ENCODE results near the gene ZNF548.

Gene ZNF548

GRCh38 chr19:57403737-57404563 is 14.3 kb downstream of the ZNF548 start:
- TF ChIP-seq, protein P1, sequence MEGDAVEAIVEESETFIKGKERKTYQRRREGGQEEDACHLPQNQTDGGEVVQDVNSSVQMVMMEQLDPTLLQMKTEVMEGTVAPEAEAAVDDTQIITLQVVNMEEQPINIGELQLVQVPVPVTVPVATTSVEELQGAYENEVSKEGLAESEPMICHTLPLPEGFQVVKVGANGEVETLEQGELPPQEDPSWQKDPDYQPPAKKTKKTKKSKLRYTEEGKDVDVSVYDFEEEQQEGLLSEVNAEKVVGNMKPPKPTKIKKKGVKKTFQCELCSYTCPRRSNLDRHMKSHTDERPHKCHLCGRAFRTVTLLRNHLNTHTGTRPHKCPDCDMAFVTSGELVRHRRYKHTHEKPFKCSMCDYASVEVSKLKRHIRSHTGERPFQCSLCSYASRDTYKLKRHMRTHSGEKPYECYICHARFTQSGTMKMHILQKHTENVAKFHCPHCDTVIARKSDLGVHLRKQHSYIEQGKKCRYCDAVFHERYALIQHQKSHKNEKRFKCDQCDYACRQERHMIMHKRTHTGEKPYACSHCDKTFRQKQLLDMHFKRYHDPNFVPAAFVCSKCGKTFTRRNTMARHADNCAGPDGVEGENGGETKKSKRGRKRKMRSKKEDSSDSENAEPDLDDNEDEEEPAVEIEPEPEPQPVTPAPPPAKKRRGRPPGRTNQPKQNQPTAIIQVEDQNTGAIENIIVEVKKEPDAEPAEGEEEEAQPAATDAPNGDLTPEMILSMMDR (IDR thresholded peaks at IDR 0.05; ENCODE audit: extremely low read depth, missing control alignments), result no peak
- DNase-seq (ENCODE audit: low spot score), result no peak

- TF ChIP-seq, protein P1 (IDR thresholded peaks at IDR 0.05; ENCODE audit: extremely low read depth, missing control alignments), result peak; percentile 82
Measured at GRCh38 chr19:57406516-57407123, 17.0 kb downstream of the ZNF548 start.

DNA sequence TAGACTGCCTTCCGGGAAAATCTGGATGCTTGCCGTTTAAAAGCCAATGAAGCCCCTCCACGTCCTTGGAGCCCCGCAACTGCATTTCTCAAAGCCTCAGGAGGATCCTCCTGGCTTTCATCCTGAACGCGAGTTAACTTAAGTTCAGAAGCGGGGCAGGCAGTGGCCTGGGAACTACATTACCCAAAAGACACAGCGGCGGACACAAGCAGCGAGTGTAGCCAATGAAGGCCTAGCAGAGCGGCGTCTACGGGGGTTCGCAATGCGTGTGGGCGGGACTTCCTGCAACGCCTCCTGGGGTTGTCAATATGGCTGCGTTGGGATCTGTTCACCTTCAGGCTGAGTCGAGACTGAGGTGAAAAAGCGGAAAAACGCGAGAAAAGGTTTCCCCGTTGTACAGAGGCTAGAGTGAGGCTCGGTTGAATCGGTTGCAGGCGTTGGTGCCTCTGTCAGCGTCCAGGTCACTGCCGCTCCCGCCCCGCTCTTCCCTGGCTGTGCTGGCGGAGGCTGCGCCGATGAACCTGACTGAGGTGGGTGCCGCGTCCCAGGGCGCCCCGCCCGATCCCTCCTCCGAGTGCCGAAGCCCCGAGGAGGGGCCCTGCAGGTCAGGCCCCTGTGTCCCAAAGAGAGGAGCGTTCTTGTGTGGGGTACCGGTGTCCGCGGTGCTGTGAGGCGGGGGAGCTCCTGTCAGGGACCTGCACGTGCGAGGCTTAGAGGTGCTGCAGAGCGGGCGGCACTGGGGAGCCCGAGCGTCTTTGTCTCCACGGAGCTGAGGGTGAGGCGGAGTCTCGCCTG is 21.4 kb downstream of the ZNF548 start, which contains the start of gene ZNF17:
Gene ZNF17 (plus strand): TSS at position 285 of the 795 bp plus-strand sequence. CDS start 2,455 bp downstream, outside the sequence.
- DNase-seq (ENCODE audit: low spot score), result peak; percentile 91
- TF ChIP-seq, protein P1 (IDR thresholded peaks at IDR 0.05; ENCODE audit: extremely low read depth, missing control alignments), result no peak

More at GRCh38 chr19:57406516-57407123, 17.0 kb downstream of the ZNF548 start:
- peak; percentile 71 for DNase-seq (ENCODE audit: low spot score)

- TF ChIP-seq, protein P1 (IDR thresholded peaks at IDR 0.05; ENCODE audit: extremely low read depth, missing control alignments), result no peak
- DNase-seq (ENCODE audit: low spot score), result no peak
Measured at GRCh38 chr19:57419439-57419838, 29.8 kb downstream of the ZNF548 start.

- TF ChIP-seq, protein P1 (IDR thresholded peaks at IDR 0.05; ENCODE audit: extremely low read depth, missing control alignments), result no peak
- DNase-seq (ENCODE audit: low spot score), result no peak
Measured at GRCh38 chr19:57421037-57421436, 31.4 kb downstream of the ZNF548 start.

DNA sequence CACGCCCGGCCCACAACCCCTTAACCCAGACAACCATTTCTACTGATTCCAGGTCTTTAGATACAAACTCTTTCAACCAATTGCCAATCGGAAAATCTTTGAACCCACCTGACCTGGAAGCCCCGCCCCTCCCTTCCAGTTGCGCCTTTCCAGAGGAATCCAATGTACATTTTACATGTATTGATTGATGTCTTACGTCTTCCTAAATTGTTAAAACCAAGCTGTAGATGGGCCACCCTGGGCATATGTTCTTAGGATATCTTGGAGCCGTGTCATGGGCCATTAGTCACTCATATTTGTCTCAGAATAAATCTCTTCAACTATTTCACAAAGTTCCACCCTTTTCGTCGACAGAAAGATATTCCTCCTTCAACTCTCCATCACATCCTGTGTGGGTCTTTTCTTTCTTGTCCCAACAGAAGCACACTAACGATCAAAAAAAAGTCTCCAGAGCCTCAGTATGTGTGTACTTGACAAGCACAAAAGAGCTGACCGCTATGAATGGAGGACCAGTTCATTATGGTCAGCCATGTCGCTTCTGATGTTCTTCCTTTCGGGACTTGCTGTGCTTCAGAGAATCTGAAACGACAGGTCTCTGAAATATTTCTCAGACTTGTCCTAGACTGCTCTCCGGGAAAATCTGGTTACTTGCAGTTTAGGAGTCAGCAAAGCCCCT is 44.9 kb downstream of the ZNF548 start:
- no peak for DNase-seq (ENCODE audit: low spot score)
- TF ChIP-seq, protein P1 (IDR thresholded peaks at IDR 0.05; ENCODE audit: extremely low read depth, missing control alignments), result no peak

Measured in GM20000 (cell line).